ENCODE data around the gene ONECUT1.

DNA sequence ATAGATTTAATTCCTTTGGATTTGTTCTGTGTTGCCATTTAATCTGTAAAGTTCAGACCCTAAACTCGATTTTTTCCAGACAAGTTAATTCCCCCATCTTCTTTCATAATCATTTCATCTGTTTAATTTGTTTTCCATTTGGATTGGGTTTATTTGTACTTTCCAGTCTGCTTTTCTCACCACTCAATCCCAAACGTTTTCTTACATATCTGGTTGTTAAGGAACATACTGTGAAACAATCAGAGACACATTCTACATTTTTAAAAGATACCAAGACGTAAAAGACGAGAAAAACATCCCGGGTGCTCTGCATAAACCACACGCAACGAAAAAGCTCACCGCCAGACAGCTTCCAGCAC lies 13.0 kb upstream of the ONECUT1 start:
- TF ChIP-seq, protein P1, sequence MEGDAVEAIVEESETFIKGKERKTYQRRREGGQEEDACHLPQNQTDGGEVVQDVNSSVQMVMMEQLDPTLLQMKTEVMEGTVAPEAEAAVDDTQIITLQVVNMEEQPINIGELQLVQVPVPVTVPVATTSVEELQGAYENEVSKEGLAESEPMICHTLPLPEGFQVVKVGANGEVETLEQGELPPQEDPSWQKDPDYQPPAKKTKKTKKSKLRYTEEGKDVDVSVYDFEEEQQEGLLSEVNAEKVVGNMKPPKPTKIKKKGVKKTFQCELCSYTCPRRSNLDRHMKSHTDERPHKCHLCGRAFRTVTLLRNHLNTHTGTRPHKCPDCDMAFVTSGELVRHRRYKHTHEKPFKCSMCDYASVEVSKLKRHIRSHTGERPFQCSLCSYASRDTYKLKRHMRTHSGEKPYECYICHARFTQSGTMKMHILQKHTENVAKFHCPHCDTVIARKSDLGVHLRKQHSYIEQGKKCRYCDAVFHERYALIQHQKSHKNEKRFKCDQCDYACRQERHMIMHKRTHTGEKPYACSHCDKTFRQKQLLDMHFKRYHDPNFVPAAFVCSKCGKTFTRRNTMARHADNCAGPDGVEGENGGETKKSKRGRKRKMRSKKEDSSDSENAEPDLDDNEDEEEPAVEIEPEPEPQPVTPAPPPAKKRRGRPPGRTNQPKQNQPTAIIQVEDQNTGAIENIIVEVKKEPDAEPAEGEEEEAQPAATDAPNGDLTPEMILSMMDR (conservative IDR thresholded peaks at IDR 0.05), result no peak
- TF ChIP-seq ZFX (IDR thresholded peaks at IDR 0.05), result no peak
